ENCODE measurements around the gene GNG7. TPM values are rescaled to one million over a fixed set of nuclear protein-coding genes. Genes with fewer than 3 reads are reported as not detected.

The GNG7 gene
- total RNA-seq, 1 donor from 2014 or later: 1.8 TPM

- Histone ChIP-seq H2AFZ (ENCODE audit: low read depth, low read length) (no peak overlapping the region), H3K36me3 (ENCODE audit: insufficient read depth, low read length) (no peaks in the 10 kb centered on the region), H3K27me3 (ENCODE audit: insufficient read depth, low read length) (no peaks in the 10 kb centered on the region), H3K4me3 (ENCODE audit: insufficient read depth, low read depth, low read length) (no peak overlapping the region), H3K27ac (ENCODE audit: low read depth, low read length) (no peak overlapping the region), H4K20me1 (ENCODE audit: insufficient read depth, low read length) (no peaks in the 10 kb centered on the region), H3K4me1 (ENCODE audit: insufficient read depth, low read length) (peaks cover 18% of the 10 kb centered on the region), H3K79me2 (ENCODE audit: insufficient read depth, low read length) (no peaks in the 10 kb centered on the region), H3K9ac (ENCODE audit: low read length) (no peak overlapping the region), H3K9me3 (ENCODE audit: insufficient read depth, low read depth, low read length) (peaks cover 6% of the 10 kb centered on the region), H3K4me2 (ENCODE audit: low read length) (no peak overlapping the region)
- H3K9me3 Mint-ChIP-seq (ENCODE audit: unreplicated experiment): peaks cover 8% of the 10 kb centered on the region
- H3K4me3 Mint-ChIP-seq (ENCODE audit: unreplicated experiment): no peak overlapping the region
- no peak overlapping the region for H3K27ac Mint-ChIP-seq (ENCODE audit: unreplicated experiment)
- peaks cover 11% of the 10 kb centered on the region for H3K4me1 Mint-ChIP-seq (ENCODE audit: low read depth, unreplicated experiment)
- peaks cover 7% of the 10 kb centered on the region for H3K36me3 Mint-ChIP-seq (ENCODE audit: low read depth, unreplicated experiment)
- peaks cover 6% of the 10 kb centered on the region for H3K27me3 Mint-ChIP-seq (ENCODE audit: low read depth, unreplicated experiment)
- no peak for TF ChIP-seq CTCF (IDR thresholded peaks at IDR 0.05; ENCODE audit: insufficient read depth, low read depth, low read length)
- no peak for TF ChIP-seq EZH2 (IDR thresholded peaks at IDR 0.05; ENCODE audit: insufficient read depth, low read length)
- FAIRE-seq (no peak), DNase-seq (ENCODE audit: low read depth) (no peak)
Observed at GRCh38 chr19:2616741-2617392, 85.6 kb downstream of the GNG7 start.

DNA sequence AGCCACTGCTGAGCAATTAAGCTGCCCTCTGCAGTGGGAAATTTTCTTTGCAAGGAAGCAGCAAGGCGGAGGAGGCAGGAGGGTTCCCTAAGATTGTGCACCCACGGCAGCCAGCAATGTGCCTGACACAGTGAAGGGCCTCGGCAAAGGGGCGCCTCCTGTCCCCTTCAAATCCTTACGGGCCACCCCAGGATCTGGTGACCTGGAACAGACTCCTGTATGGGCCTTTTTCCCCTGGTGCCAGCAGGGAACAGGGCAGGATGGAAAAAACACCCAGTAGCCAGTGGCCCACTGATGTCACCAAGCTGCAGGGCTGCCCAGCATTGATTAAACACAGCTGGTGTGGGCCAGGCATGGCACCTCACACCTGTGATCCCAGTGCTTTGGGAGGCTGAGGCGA, 86.7 kb downstream of the GNG7 start:
- peaks cover 6% of the 10 kb centered on the region for H3K9me3 ChIP-seq (ENCODE audit: insufficient read depth, low read depth, low read length)
- no peaks in the 10 kb centered on the region for H3K36me3 ChIP-seq (ENCODE audit: insufficient read depth, low read length)
- H3K4me1 ChIP-seq (ENCODE audit: insufficient read depth, low read length): peaks cover 14% of the 10 kb centered on the region
- H3K27ac ChIP-seq (ENCODE audit: low read depth, low read length): no peak overlapping the region
- Mint-ChIP-seq H3K9me3 (ENCODE audit: unreplicated experiment) (peaks cover 8% of the 10 kb centered on the region), H3K27ac (ENCODE audit: unreplicated experiment) (no peak overlapping the region), H3K4me1 (ENCODE audit: low read depth, unreplicated experiment) (peaks cover 11% of the 10 kb centered on the region), H3K27me3 (ENCODE audit: low read depth, unreplicated experiment) (peaks cover 6% of the 10 kb centered on the region), H3K36me3 (ENCODE audit: low read depth, unreplicated experiment) (peaks cover 7% of the 10 kb centered on the region), H3K4me3 (ENCODE audit: unreplicated experiment) (no peak overlapping the region)
- DNase-seq (ENCODE audit: low read depth) (no peak), FAIRE-seq (no peak)
- H3K4me2 ChIP-seq (ENCODE audit: low read length): no peak overlapping the region
- H2AFZ ChIP-seq (ENCODE audit: low read depth, low read length): no peak overlapping the region
- H3K9ac ChIP-seq (ENCODE audit: low read length): no peak overlapping the region
- no peaks in the 10 kb centered on the region for H4K20me1 ChIP-seq (ENCODE audit: insufficient read depth, low read length)
- H3K27me3 ChIP-seq (ENCODE audit: insufficient read depth, low read length): no peaks in the 10 kb centered on the region
- H3K4me3 ChIP-seq (ENCODE audit: insufficient read depth, low read depth, low read length): no peak overlapping the region
- TF ChIP-seq EZH2 (IDR thresholded peaks at IDR 0.05; ENCODE audit: insufficient read depth, low read length): no peak
- TF ChIP-seq CTCF (IDR thresholded peaks at IDR 0.05; ENCODE audit: insufficient read depth, low read depth, low read length): no peak
- H3K79me2 ChIP-seq (ENCODE audit: insufficient read depth, low read length): no peaks in the 10 kb centered on the region

All from astrocyte (in vitro differentiated cells and primary cell).